Adrenal gland (tissue), 19 donors: ENCODE measurements around the gene ATP5MG. TPM values are rescaled to one million over a fixed set of nuclear protein-coding genes. Genes with fewer than 3 reads are reported as not detected.

Source experiments
- DNase-seq, 7 donors: peaks; one replicate each; pipeline ENCODE4 v3.0.0-alpha.2; 2019 to 2020
- H3K27ac ChIP-seq, 5 donors: fragments of 200-600 bp; sonication (generic) in 4 of 5; 1 replicate in 3 of 5; 2 replicates in 2 of 5; pipeline versions ENCODE4 v1.5.1 to v1.8.0; 2016 to 2020; ENCODE audit warnings: mild to moderate bottlenecking in 1 of 5
- H3K27me3 ChIP-seq: fragments of 200-600 bp; 2 replicates; pipeline ENCODE4 v1.8.0; 2021
- H3K36me3 ChIP-seq, 2 donors: fragments of 200-600 bp; replicated peaks in 1 of 2; 1 replicate in 1 of 2; 2 replicates in 1 of 2; pipeline versions ENCODE4 v1.5.1 to v1.8.0; 2018 to 2022
- H3K4me1 ChIP-seq, 2 donors: fragments of 200-600 bp; replicated peaks in 1 of 2; 1 replicate in 1 of 2; 2 replicates in 1 of 2; pipeline versions ENCODE4 v1.5.1 to v1.8.0; 2018 to 2021
- H3K4me3 ChIP-seq, 4 donors: fragments of 200-600 bp; sonication (generic) in 3 of 4; one replicate each; pipeline ENCODE4 v1.5.1; 2016 to 2018
- H3K9me3 ChIP-seq, 3 donors: fragments of 200-600 bp; sonication (generic) in 1 of 3; replicated peaks in 1 of 3; 1 replicate in 2 of 3; 2 replicates in 1 of 3; pipeline versions ENCODE4 v1.5.1 to v1.8.0; 2016 to 2021
- CTCF ChIP-seq, 6 experiments: fragments of 450-650 bp in 4 of 6; fragments of 200-600 bp in 2 of 6; sonication (generic) in 1 of 6; IDR thresholded peaks; 1 replicate in 5 of 6; 2 replicates in 1 of 6; pipeline versions ENCODE4 v1.5.1 to v1.8.0; 2016 to 2021; ENCODE audit warnings: antibody characterized with exemption in 6 of 6, mild to moderate bottlenecking in 2 of 6, moderate library complexity in 1 of 6
- POLR2A ChIP-seq, 2 donors: fragments of 450-650 bp; IDR thresholded peaks; one replicate each; pipeline ENCODE4 v1.6.1; 2017; ENCODE audit warnings: antibody characterized with exemption in 2 of 2, mild to moderate bottlenecking in 2 of 2, moderate library complexity in 1 of 2
- WGBS, 4 donors: extraction: QIAGEN DNeasy Blood & Tissue Kit in 2 of 4; methylation state at CpG; one replicate each; pipeline versions ENCODE4 v1.1.5 to v1.1.7; 2013 to 2017; 5-methylcytosine and 5-hydroxymethylcytosine counted together
- intact Hi-C, 2 donors: fragments of 100-400 bp; cut with DNase I; formaldehyde crosslinking; loops; one replicate each; pipeline versions ENCODE4 v1.14.1 to v1.15.0; 2022 to 2023
- long read RNA-seq, 10 donors: library from polyadenylated mRNA in 3 of 10; unstranded in 2 of 10; stranded (forward) in 1 of 10; transcript quantifications; one replicate each; pipeline ENCODE4 v2.0.0 and lab custom pipeline, GENCODE V29; 2021 to 2026
- polyA plus RNA-seq, 3 donors: library from polyadenylated mRNA; stranded (reverse); fragments of 200-250 nt in 2 of 3; fragments of 350-450 nt in 1 of 3; fragmentation: Illumina TruSeq in 1 of 3; extraction: RNeasy Lipid Tissue Mini Kit (QIAGEN cat#74804) in 1 of 3; gene quantifications; one replicate each; pipeline ENCODE4 v1.2.3, GENCODE V29; 2013 to 2014
- total RNA-seq, 9 donors: library from RNA; depleted of rRNA in 4 of 9; stranded (reverse); fragments of >200 nt in 4 of 9; fragments of 120-200 nt in 1 of 9; fragmentation: NEBNext Ultra II Directional in 1 of 9; extraction: Animal tissue kit (Norgen Biotek cat#: 25700) in 1 of 9; gene quantifications; one replicate each; pipeline versions ENCODE4 v1.1.0 to v1.2.4, GENCODE V29; 2013 to 2023
- donor health status: healthy with polysubstance abuse.
- donor health status: Bipolar disorder and iron deficiency.
- donor health status: DM: yes; HTN: yes; CAD: no.
- donor health status: DM: no; HTN: no; CAD: no.
- donor health status: DM: no; HTN: no; CAD: no.
- donor health status: DM: yes; HTN: yes; CAD: no.

The ATP5MG gene, protein sequence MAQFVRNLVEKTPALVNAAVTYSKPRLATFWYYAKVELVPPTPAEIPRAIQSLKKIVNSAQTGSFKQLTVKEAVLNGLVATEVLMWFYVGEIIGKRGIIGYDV
- total RNA-seq (100 to 1,000 TPM in 6 of 9 donors, 10 to 100 TPM in 3; 51.8 to 857 (median 300) TPM), polyA plus RNA-seq (100 to 1,000 TPM; 205 to 540 (median 367) TPM)
- long read RNA-seq, donor 1, transcript ATP5MG-208 (2 exons, 623 nt) = minor isoform, 6 of 501 reads
- long read RNA-seq, donor 1, transcript ATP5MG-203 (2 exons, 1,582 nt) = minor isoform, 50 of 501 reads
- long read RNA-seq, donor 1, transcript ATP5MG-201 (3 exons, 1,577 nt) = major isoform, 444 of 501 reads
- long read RNA-seq, donor 1, partial matches to known transcripts = 0 of 501 reads
- long read RNA-seq, donor 1, other reads (novel, unspliced or antisense) = 0 of 501 reads
- long read RNA-seq, donor 2, transcript ATP5MG-203 (2 exons, 1,582 nt) = minor isoform, 27 of 306 reads
- long read RNA-seq, donor 2, transcript ATP5MG-201 (3 exons, 1,577 nt) = major isoform, 274 of 306 reads
- long read RNA-seq, donor 2, partial matches to known transcripts = 0 of 306 reads
- long read RNA-seq, donor 2, other reads (novel, unspliced or antisense) = 0 of 306 reads
- long read RNA-seq, donor 3, transcript ATP5MG-208 (2 exons, 623 nt) = minor isoform, 6 of 379 reads
- long read RNA-seq, donor 3, transcript ATP5MG-203 (2 exons, 1,582 nt) = minor isoform, 38 of 379 reads
- long read RNA-seq, donor 3, transcript ATP5MG-201 (3 exons, 1,577 nt) = major isoform, 304 of 379 reads
- long read RNA-seq, donor 3, partial matches to known transcripts = 27 of 379 reads
- long read RNA-seq, donor 3, other reads (novel, unspliced or antisense) = 0 of 379 reads
- long read RNA-seq, donor 4, transcript ATP5MG-201 (3 exons, 1,577 nt) = major isoform, 463 of 471 reads
- long read RNA-seq, donor 4, transcript ATP5MG-204 (3 exons, 457 nt) = minor isoform, 5 of 471 reads
- long read RNA-seq, donor 4, partial matches to known transcripts = 0 of 471 reads
- long read RNA-seq, donor 4, other reads (novel, unspliced or antisense) = 1 of 471 reads
- long read RNA-seq, donor 5, transcript ATP5MG-201 (3 exons, 1,577 nt) = major isoform, 471 of 490 reads
- long read RNA-seq, donor 5, partial matches to known transcripts = 3 of 490 reads
- long read RNA-seq, donor 5, other reads (novel, unspliced or antisense) = 7 of 490 reads
- long read RNA-seq, donor 6, transcript ATP5MG-201 (3 exons, 1,577 nt) = major isoform, 346 of 353 reads
- long read RNA-seq, donor 6, partial matches to known transcripts = 0 of 353 reads
- long read RNA-seq, donor 6, other reads (novel, unspliced or antisense) = 3 of 353 reads
- long read RNA-seq, donor 7, transcript ATP5MG-201 (3 exons, 1,577 nt) = major isoform, 234 of 290 reads
- long read RNA-seq, donor 7, transcript ATP5MG-203 (2 exons, 1,582 nt) = minor isoform, 20 of 290 reads
- long read RNA-seq, donor 7, transcript ATP5MG-208 (2 exons, 623 nt) = minor isoform, 5 of 290 reads
- long read RNA-seq, donor 7, partial matches to known transcripts = 29 of 290 reads
- long read RNA-seq, donor 7, other reads (novel, unspliced or antisense) = 0 of 290 reads
- long read RNA-seq, donor 8, transcript ATP5MG-201 (3 exons, 1,577 nt) = major isoform, 401 of 462 reads
- long read RNA-seq, donor 8, transcript ATP5MG-203 (2 exons, 1,582 nt) = minor isoform, 26 of 462 reads
- long read RNA-seq, donor 8, transcript ATP5MG-208 (2 exons, 623 nt) = minor isoform, 6 of 462 reads
- long read RNA-seq, donor 8, partial matches to known transcripts = 26 of 462 reads
- long read RNA-seq, donor 8, other reads (novel, unspliced or antisense) = 0 of 462 reads
- long read RNA-seq, donor 9, transcript ATP5MG-203 (2 exons, 1,582 nt) = minor isoform, 37 of 279 reads
- long read RNA-seq, donor 9, transcript ATP5MG-201 (3 exons, 1,577 nt) = major isoform, 241 of 279 reads
- long read RNA-seq, donor 9, partial matches to known transcripts = 0 of 279 reads
- long read RNA-seq, donor 9, other reads (novel, unspliced or antisense) = 0 of 279 reads
- long read RNA-seq, donor 10, transcript ATP5MG-203 (2 exons, 1,582 nt) = minor isoform, 21 of 184 reads
- long read RNA-seq, donor 10, transcript ATP5MG-201 (3 exons, 1,577 nt) = major isoform, 148 of 184 reads
- long read RNA-seq, donor 10, partial matches to known transcripts = 14 of 184 reads
- long read RNA-seq, donor 10, other reads (novel, unspliced or antisense) = 0 of 184 reads

- DNase-seq = peak; percentile 90 to 96 (median 93)
- peak within 1 kb of the TSS; percentile 36 to 86 (median 66) for H3K4me3 ChIP-seq
- peaks cover 0 to 7% of the 10 kb centered on the region in 2 donors for H3K36me3 ChIP-seq
- 0 to 1% (median 0%) methylated on average over 31 to 51 of the region's 51 CpGs for WGBS, 4 donors
- H3K9me3 ChIP-seq = no peaks in the 10 kb centered on the region
- H3K27ac ChIP-seq = peak within 1 kb of the TSS; percentile 78 to 95 (median 90)
- TF ChIP-seq POLR2A (IDR thresholded peaks at IDR 0.05) (peak; percentile 7 to 78), CTCF (IDR thresholded peaks at IDR 0.05) (peak in 2 of 6 experiments; percentile 2 to 24)
- no peaks in the 10 kb centered on the region for H3K27me3 ChIP-seq
- intact Hi-C loops = loop anchor here in 1 of 2 donors (5.0 kb wide), 1 partner anchor 36 kb away; the partner anchor contains the start of gene KMT2A
- H3K4me1 ChIP-seq = peaks cover 15 to 41% of the 10 kb centered on the region in 2 donors
Observed at GRCh38 chr11:118401151-118401879, at the start of gene ATP5MG. ATP5MG (plus strand) TSS chr11:118401606; CDS start chr11:118401666, 60 bp downstream.

DNA sequence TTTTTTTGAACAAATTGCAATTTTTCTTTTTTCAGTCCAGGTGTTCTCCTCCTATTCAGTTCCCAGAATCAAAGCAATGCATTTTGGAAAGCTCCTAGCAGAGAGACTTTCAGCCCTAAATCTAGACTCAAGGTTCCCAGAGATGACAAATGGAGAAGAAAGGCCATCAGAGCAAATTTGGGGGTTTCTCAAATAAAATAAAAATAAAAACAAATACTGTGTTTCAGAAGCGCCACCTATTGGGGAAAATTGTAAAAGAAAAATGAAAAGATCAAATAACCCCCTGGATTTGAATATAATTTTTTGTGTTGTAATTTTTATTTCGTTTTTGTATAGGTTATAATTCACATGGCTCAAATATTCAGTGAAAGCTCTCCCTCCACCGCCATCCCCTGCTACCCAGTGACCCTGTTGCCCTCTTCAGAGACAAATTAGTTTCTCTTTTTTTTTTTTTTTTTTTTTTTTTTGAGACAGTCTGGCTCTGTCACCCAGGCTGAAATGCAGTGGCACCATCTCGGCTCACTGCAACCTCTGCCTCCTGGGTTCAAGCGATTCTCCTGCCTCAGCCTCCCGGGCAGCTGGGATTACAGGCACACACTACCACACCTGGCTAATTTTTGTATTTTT lies 48.2 kb upstream of the ATP5MG start:
- no peak overlapping the region for H3K4me3 ChIP-seq
- WGBS, 4 donors = 6 to 25% (median 9%) methylated on average over 6 of the region's 6 CpGs
- TF ChIP-seq CTCF (IDR thresholded peaks at IDR 0.05) (peak; percentile 31 to 65 (median 56)), POLR2A (IDR thresholded peaks at IDR 0.05) (no peak)
- no peaks in the 10 kb centered on the region for H3K27me3 ChIP-seq
- DNase-seq = no peak
- no peaks in the 10 kb centered on the region for H3K36me3 ChIP-seq
- no peaks in the 10 kb centered on the region for H3K4me1 ChIP-seq
- no peaks in the 10 kb centered on the region for H3K9me3 ChIP-seq
- no peak overlapping the region for H3K27ac ChIP-seq
- intact Hi-C loops = loop anchor here (2.0 to 5.0 kb wide), 3 partner anchors 154 to 206 kb away; no protein-coding TSS in a partner anchor
